Measurements from ENCODE around the gene MRTFB. TPM values are rescaled to one million over a fixed set of nuclear protein-coding genes. Genes with fewer than 3 reads are reported as not detected.

The MRTFB gene
- total RNA-seq, result 17.6 and 20.0 TPM in 2 replicates

GRCh38 chr16:14070877-14071575 is at the start of gene MRTFB:
Gene MRTFB, plus strand, starts transcription at chr16:14071319. Its CDS starts 69,288 bp downstream, at chr16:14140607.

Other genes with a start within 250 kb of the MRTFB start
- 3.7 and 4.7 TPM in 2 replicates for gene ERCC4, start 151.2 kb upstream of the MRTFB start, total RNA-seq

All from mesangial cell (primary cell).